ENCODE data around the gene CHMP1B.

DNA sequence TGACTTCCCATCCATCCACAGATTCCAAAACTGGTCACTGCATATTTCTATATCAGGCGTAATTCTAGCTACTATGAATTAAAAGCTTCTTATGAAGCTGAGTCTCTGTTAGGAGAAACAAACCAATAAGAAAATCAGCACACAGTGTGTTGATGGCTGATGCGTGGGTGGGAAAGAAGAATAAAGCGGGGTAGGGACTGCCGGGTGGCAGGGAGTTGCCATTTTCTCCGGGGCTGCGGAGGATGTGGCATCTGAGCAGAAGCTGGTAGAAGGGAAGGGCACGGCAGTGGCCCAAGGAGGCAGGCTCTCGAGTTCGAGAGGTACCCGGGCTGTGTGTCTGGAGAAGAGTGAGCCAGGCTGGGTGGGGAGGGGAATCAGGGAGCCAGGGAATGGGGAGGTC lies 48.6 kb upstream of the CHMP1B start:
- TF ChIP-seq, protein P1, sequence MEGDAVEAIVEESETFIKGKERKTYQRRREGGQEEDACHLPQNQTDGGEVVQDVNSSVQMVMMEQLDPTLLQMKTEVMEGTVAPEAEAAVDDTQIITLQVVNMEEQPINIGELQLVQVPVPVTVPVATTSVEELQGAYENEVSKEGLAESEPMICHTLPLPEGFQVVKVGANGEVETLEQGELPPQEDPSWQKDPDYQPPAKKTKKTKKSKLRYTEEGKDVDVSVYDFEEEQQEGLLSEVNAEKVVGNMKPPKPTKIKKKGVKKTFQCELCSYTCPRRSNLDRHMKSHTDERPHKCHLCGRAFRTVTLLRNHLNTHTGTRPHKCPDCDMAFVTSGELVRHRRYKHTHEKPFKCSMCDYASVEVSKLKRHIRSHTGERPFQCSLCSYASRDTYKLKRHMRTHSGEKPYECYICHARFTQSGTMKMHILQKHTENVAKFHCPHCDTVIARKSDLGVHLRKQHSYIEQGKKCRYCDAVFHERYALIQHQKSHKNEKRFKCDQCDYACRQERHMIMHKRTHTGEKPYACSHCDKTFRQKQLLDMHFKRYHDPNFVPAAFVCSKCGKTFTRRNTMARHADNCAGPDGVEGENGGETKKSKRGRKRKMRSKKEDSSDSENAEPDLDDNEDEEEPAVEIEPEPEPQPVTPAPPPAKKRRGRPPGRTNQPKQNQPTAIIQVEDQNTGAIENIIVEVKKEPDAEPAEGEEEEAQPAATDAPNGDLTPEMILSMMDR (IDR thresholded peaks at IDR 0.05), result no peak
- TF ChIP-seq POLR2A (IDR thresholded peaks at IDR 0.05) (no peak), POLR2AphosphoS5 (IDR thresholded peaks at IDR 0.05) (no peak)
